Measurements from ENCODE around the gene PLOD2. TPM values are rescaled to one million over a fixed set of nuclear protein-coding genes. Genes with fewer than 3 reads are reported as not detected.

Gene PLOD2
- total RNA-seq, 2 experiments from 2014 or later = not detected

- no peaks in the 10 kb centered on the region for H3K36me3 ChIP-seq (ENCODE audit: insufficient read depth, low read length)
- POLR2A ChIA-PET = no interaction called here
- no peaks in the 10 kb centered on the region for H3K79me2 ChIP-seq (ENCODE audit: insufficient read depth, low read depth, low read length)
- no TSS peak for BruUV-seq (replicated peaks)
- no peak overlapping the region for H2AFZ ChIP-seq (ENCODE audit: low read length)
- CTCF ChIA-PET (ENCODE audit: unreplicated experiment) = no interaction called here
- intact Hi-C loops (cut with micrococcal nuclease; ENCODE audit: unreplicated experiment) = no loop called here
- no peak for TF ChIP-seq EZH2phosphoT487 (IDR thresholded peaks at IDR 0.05; ENCODE audit: borderline replicate concordance, low read depth, low read length)
- TF ChIP-seq CTCF (conservative IDR thresholded peaks at IDR 0.05; ENCODE audit: low read length) = no peak
- no peak for DNase-seq (ENCODE audit: low spot score)
- no peaks in the 10 kb centered on the region for H3K9me3 ChIP-seq (ENCODE audit: low read length)
- H3K9me2 ChIP-seq (ENCODE audit: insufficient read depth, low read length) = no peaks in the 10 kb centered on the region
- no peaks in the 10 kb centered on the region for H3K4me1 ChIP-seq (ENCODE audit: insufficient read depth, low read length, poor library complexity, severe bottlenecking)
- H3K4me3 ChIP-seq (ENCODE audit: low read depth, low read length, poor library complexity, severe bottlenecking) = no peak overlapping the region
- no peaks in the 10 kb centered on the region for H4K20me1 ChIP-seq (ENCODE audit: insufficient read depth, low read length)
- H3K27ac ChIP-seq (ENCODE audit: low read depth, low read length, poor library complexity, severe bottlenecking) = no peak overlapping the region
- no peak overlapping the region for H3K4me2 ChIP-seq (ENCODE audit: low read length)
These were observed 60.8 kb downstream of the PLOD2 start for GRCh38 chr3:146100180-146100579.

GRCh38 chr3:146099316-146099715 is 61.7 kb downstream of the PLOD2 start:
- Histone ChIP-seq H3K4me2 (ENCODE audit: low read length) (no peak overlapping the region), H3K4me3 (ENCODE audit: low read depth, low read length, poor library complexity, severe bottlenecking) (no peak overlapping the region), H3K27ac (ENCODE audit: low read depth, low read length, poor library complexity, severe bottlenecking) (no peak overlapping the region), H4K20me1 (ENCODE audit: insufficient read depth, low read length) (no peaks in the 10 kb centered on the region), H3K9me3 (ENCODE audit: low read length) (no peaks in the 10 kb centered on the region), H2AFZ (ENCODE audit: low read length) (no peak overlapping the region), H3K79me2 (ENCODE audit: insufficient read depth, low read depth, low read length) (no peaks in the 10 kb centered on the region), H3K4me1 (ENCODE audit: insufficient read depth, low read length, poor library complexity, severe bottlenecking) (no peaks in the 10 kb centered on the region), H3K9me2 (ENCODE audit: insufficient read depth, low read length) (no peaks in the 10 kb centered on the region), H3K36me3 (ENCODE audit: insufficient read depth, low read length) (no peaks in the 10 kb centered on the region)
- CTCF ChIA-PET (ENCODE audit: unreplicated experiment) = no interaction called here
- BruUV-seq (replicated peaks) = no TSS peak
- DNase-seq (ENCODE audit: low spot score) = no peak
- intact Hi-C loops (cut with micrococcal nuclease; ENCODE audit: unreplicated experiment) = no loop called here
- TF ChIP-seq CTCF (conservative IDR thresholded peaks at IDR 0.05; ENCODE audit: low read length) (no peak), EZH2phosphoT487 (IDR thresholded peaks at IDR 0.05; ENCODE audit: borderline replicate concordance, low read depth, low read length) (no peak)
- POLR2A ChIA-PET = interaction anchor here (0.7 kb wide), 1 partner anchor 607 kb away, joined by 3 read pairs; no protein-coding TSS in a partner anchor

GRCh38 chr3:146093896-146094295 is 67.1 kb downstream of the PLOD2 start:
- no peak overlapping the region for H3K4me2 ChIP-seq (ENCODE audit: low read length)
- H2AFZ ChIP-seq (ENCODE audit: low read length) = no peak overlapping the region
- no peaks in the 10 kb centered on the region for H3K9me2 ChIP-seq (ENCODE audit: insufficient read depth, low read length)
- no peak for TF ChIP-seq EZH2phosphoT487 (IDR thresholded peaks at IDR 0.05; ENCODE audit: borderline replicate concordance, low read depth, low read length)
- TF ChIP-seq CTCF (conservative IDR thresholded peaks at IDR 0.05; ENCODE audit: low read length) = no peak
- no peaks in the 10 kb centered on the region for H3K4me1 ChIP-seq (ENCODE audit: insufficient read depth, low read length, poor library complexity, severe bottlenecking)
- ChIA-PET CTCF (ENCODE audit: unreplicated experiment) (no interaction called here), POLR2A (no interaction called here)
- intact Hi-C loops (cut with micrococcal nuclease; ENCODE audit: unreplicated experiment) = no loop called here
- no peaks in the 10 kb centered on the region for H3K36me3 ChIP-seq (ENCODE audit: insufficient read depth, low read length)
- DNase-seq (ENCODE audit: low spot score) = no peak
- no peaks in the 10 kb centered on the region for H3K9me3 ChIP-seq (ENCODE audit: low read length)
- H3K79me2 ChIP-seq (ENCODE audit: insufficient read depth, low read depth, low read length) = no peaks in the 10 kb centered on the region
- no peak overlapping the region for H3K27ac ChIP-seq (ENCODE audit: low read depth, low read length, poor library complexity, severe bottlenecking)
- no TSS peak for BruUV-seq (replicated peaks)
- H4K20me1 ChIP-seq (ENCODE audit: insufficient read depth, low read length) = no peaks in the 10 kb centered on the region
- H3K4me3 ChIP-seq (ENCODE audit: low read depth, low read length, poor library complexity, severe bottlenecking) = no peak overlapping the region

Data from OCI-LY7 (cell line).